Measurements from ENCODE around the gene SMG7.

The SMG7 gene

DNA sequence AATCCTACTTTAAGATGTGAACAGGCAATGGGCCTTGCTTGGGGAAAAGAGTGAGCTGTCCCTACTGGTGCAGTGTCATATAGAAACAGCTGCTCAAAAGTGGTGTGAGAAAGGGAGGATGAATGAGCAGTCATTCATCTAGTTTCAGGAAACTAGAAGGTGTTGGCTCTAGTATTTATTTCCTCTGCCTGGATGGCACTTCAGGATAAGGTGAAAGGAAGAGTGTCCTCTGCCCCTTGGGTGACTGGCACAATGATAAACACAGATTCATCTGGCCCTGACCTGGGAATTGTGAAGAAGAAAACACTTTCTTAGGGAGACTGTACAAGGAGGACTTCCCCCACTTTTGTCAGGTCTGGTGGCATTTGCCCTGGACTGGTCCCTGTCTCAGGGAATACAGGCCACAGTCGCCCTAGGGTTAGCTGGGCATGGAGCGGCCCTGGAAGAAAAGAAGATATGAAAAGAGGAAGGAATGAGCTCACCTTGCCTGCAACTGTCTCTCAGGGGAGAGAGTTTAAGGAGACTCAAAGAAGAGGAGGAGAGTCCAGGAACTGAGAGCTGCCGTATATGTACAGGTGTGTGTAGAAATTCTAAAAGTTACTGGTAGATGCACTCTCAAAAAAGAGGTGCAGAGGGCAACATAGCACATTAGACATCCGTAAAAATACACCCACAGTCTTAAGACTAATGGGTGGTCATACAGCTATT is 40.3 kb upstream of the SMG7 start:
- no peak overlapping the region for H2AFZ ChIP-seq (ENCODE audit: low read length)
- H3K4me3 ChIP-seq (ENCODE audit: low read depth, low read length, poor library complexity, severe bottlenecking): no peak overlapping the region
- H3K36me3 ChIP-seq (ENCODE audit: insufficient read depth, low read length): no peaks in the 10 kb centered on the region; the same call in 1 of the 2 replicates
- no peaks in the 10 kb centered on the region for H3K79me2 ChIP-seq (ENCODE audit: insufficient read depth, low read length)
- H3K9me2 ChIP-seq (ENCODE audit: low read depth, low read length): no peaks in the 10 kb centered on the region
- H3K4me1 ChIP-seq (ENCODE audit: insufficient read depth, low read length, severe bottlenecking): no peaks in the 10 kb centered on the region
- H3K27ac ChIP-seq (ENCODE audit: low read depth, low read length, poor library complexity, severe bottlenecking): no peak overlapping the region
- H3F3A ChIP-seq (ENCODE audit: insufficient read depth, low read length): no peaks in the 10 kb centered on the region
- no peaks in the 10 kb centered on the region for H3K9me3 ChIP-seq (ENCODE audit: low read length)
- no peak overlapping the region for H3K9ac ChIP-seq (ENCODE audit: low read length)
- no peaks in the 10 kb centered on the region for H3K27me3 ChIP-seq (ENCODE audit: insufficient read depth, low read length)
- no peaks in the 10 kb centered on the region for H4K20me1 ChIP-seq (ENCODE audit: insufficient read depth, low read length)
- no peak overlapping the region for H3K4me2 ChIP-seq (ENCODE audit: low read length)
- no peak for TF ChIP-seq EZH2 (IDR thresholded peaks at IDR 0.05; ENCODE audit: borderline replicate concordance, low read length)
- TF ChIP-seq, protein P1, sequence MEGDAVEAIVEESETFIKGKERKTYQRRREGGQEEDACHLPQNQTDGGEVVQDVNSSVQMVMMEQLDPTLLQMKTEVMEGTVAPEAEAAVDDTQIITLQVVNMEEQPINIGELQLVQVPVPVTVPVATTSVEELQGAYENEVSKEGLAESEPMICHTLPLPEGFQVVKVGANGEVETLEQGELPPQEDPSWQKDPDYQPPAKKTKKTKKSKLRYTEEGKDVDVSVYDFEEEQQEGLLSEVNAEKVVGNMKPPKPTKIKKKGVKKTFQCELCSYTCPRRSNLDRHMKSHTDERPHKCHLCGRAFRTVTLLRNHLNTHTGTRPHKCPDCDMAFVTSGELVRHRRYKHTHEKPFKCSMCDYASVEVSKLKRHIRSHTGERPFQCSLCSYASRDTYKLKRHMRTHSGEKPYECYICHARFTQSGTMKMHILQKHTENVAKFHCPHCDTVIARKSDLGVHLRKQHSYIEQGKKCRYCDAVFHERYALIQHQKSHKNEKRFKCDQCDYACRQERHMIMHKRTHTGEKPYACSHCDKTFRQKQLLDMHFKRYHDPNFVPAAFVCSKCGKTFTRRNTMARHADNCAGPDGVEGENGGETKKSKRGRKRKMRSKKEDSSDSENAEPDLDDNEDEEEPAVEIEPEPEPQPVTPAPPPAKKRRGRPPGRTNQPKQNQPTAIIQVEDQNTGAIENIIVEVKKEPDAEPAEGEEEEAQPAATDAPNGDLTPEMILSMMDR (IDR thresholded peaks at IDR 0.05; ENCODE audit: low read length): no peak

GRCh38 chr1:183432548-183432875 is 39.8 kb upstream of the SMG7 start:
- Histone ChIP-seq H3K79me2 (ENCODE audit: insufficient read depth, low read length) (no peaks in the 10 kb centered on the region), H3K27ac (ENCODE audit: low read depth, low read length, poor library complexity, severe bottlenecking) (no peak overlapping the region)

GRCh38 chr1:183433703-183434102 is 38.6 kb upstream of the SMG7 start:
- no peak for TF ChIP-seq EZH2 (IDR thresholded peaks at IDR 0.05; ENCODE audit: borderline replicate concordance, low read length)
- TF ChIP-seq, protein P1 (IDR thresholded peaks at IDR 0.05; ENCODE audit: low read length): no peak
- Histone ChIP-seq H3K79me2 (ENCODE audit: insufficient read depth, low read length) (no peaks in the 10 kb centered on the region), H4K20me1 (ENCODE audit: insufficient read depth, low read length) (no peaks in the 10 kb centered on the region), H2AFZ (ENCODE audit: low read length) (no peak overlapping the region), H3K4me2 (ENCODE audit: low read length) (no peak overlapping the region), H3K9ac (ENCODE audit: low read length) (no peak overlapping the region), H3K9me2 (ENCODE audit: low read depth, low read length) (no peaks in the 10 kb centered on the region), H3K27me3 (ENCODE audit: insufficient read depth, low read length) (no peaks in the 10 kb centered on the region), H3K9me3 (ENCODE audit: low read length) (no peaks in the 10 kb centered on the region), H3K4me3 (ENCODE audit: low read depth, low read length, poor library complexity, severe bottlenecking) (no peak overlapping the region), H3K4me1 (ENCODE audit: insufficient read depth, low read length, severe bottlenecking) (no peaks in the 10 kb centered on the region), H3K27ac (ENCODE audit: low read depth, low read length, poor library complexity, severe bottlenecking) (no peak overlapping the region), H3F3A (ENCODE audit: insufficient read depth, low read length) (no peaks in the 10 kb centered on the region), H3K36me3 (ENCODE audit: insufficient read depth, low read length) (no peaks in the 10 kb centered on the region)

More at GRCh38 chr1:183432548-183432875, 39.8 kb upstream of the SMG7 start:
- no peaks in the 10 kb centered on the region for H3K9me2 ChIP-seq (ENCODE audit: low read depth, low read length)
- H3K4me2 ChIP-seq (ENCODE audit: low read length): no peak overlapping the region
- H3K4me3 ChIP-seq (ENCODE audit: low read depth, low read length, poor library complexity, severe bottlenecking): no peak overlapping the region
- no peak overlapping the region for H3K9ac ChIP-seq (ENCODE audit: low read length)
- no peaks in the 10 kb centered on the region for H3K27me3 ChIP-seq (ENCODE audit: insufficient read depth, low read length)
- no peaks in the 10 kb centered on the region for H3K9me3 ChIP-seq (ENCODE audit: low read length)
- TF ChIP-seq, protein P1 (IDR thresholded peaks at IDR 0.05; ENCODE audit: low read length): no peak
- TF ChIP-seq EZH2 (IDR thresholded peaks at IDR 0.05; ENCODE audit: borderline replicate concordance, low read length): no peak
- no peaks in the 10 kb centered on the region for H4K20me1 ChIP-seq (ENCODE audit: insufficient read depth, low read length)
- H3K4me1 ChIP-seq (ENCODE audit: insufficient read depth, low read length, severe bottlenecking): no peaks in the 10 kb centered on the region
- no peaks in the 10 kb centered on the region for H3F3A ChIP-seq (ENCODE audit: insufficient read depth, low read length)
- no peak overlapping the region for H2AFZ ChIP-seq (ENCODE audit: low read length)
- no peaks in the 10 kb centered on the region; the same call in 1 of the 2 replicates for H3K36me3 ChIP-seq (ENCODE audit: insufficient read depth, low read length)
